ENCODE data around the gene KRT79. TPM values are rescaled to one million over a fixed set of nuclear protein-coding genes. Genes with fewer than 3 reads are reported as not detected.
"Not testable (repeated sequence)": the region's sequence is repeated elsewhere in the genome, so short reads cannot be mapped to it uniquely, and the experiment has no call there.

KRT79 gene
- polyA plus RNA-seq (2012; ENCODE audit: low read depth, missing spikeins): not detected

GRCh38 chr12:52833922-52834726 lies at the start of gene KRT79:
TSS of gene KRT79 (minus strand) at chr12:52834311. CDS start at chr12:52834260, 51 bp downstream.
- TF ChIP-seq TAF1 (IDR thresholded peaks at IDR 0.05; ENCODE audit: low read depth, low read length) (no peak), POU2F2 (IDR thresholded peaks at IDR 0.05; ENCODE audit: low read depth, low read length) (no peak), POLR2A (IDR thresholded peaks at IDR 0.05; ENCODE audit: low read depth, low read length) (no peak), SPI1 (IDR thresholded peaks at IDR 0.05; ENCODE audit: low read depth, low read length) (no peak), POLR2AphosphoS5 (IDR thresholded peaks at IDR 0.05; ENCODE audit: low read depth, low read length) (no peak), PAX5 (IDR thresholded peaks at IDR 0.05; ENCODE audit: insufficient read depth, low read length, severe bottlenecking) (no peak)
- DNase-seq (ENCODE audit: insufficient read length, low spot score): no peak
- no peak for FAIRE-seq

DNA sequence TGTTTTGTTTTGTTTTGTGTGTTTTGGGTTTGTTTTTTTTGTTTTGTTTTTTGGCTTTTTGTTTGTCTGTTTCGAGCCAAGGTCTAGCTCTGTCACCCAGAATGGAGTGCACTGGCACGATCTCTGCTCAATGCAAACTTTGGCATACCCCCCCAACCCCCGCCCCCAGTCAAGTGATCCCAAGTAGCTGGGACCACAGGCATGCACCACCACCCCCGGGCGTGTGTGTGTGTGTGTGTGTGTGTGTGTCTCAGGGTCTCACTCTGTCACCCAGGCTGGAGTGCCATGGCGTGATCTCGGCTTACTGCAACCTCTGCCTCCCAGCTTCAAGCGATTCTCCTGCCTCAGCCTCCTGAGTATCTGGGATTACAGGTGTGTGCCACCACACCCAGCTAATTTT lies 46.4 kb upstream of the KRT79 start:
- not testable (repeated sequence) for DNase-seq (ENCODE audit: insufficient read length, low spot score); FAIRE-seq

DNA sequence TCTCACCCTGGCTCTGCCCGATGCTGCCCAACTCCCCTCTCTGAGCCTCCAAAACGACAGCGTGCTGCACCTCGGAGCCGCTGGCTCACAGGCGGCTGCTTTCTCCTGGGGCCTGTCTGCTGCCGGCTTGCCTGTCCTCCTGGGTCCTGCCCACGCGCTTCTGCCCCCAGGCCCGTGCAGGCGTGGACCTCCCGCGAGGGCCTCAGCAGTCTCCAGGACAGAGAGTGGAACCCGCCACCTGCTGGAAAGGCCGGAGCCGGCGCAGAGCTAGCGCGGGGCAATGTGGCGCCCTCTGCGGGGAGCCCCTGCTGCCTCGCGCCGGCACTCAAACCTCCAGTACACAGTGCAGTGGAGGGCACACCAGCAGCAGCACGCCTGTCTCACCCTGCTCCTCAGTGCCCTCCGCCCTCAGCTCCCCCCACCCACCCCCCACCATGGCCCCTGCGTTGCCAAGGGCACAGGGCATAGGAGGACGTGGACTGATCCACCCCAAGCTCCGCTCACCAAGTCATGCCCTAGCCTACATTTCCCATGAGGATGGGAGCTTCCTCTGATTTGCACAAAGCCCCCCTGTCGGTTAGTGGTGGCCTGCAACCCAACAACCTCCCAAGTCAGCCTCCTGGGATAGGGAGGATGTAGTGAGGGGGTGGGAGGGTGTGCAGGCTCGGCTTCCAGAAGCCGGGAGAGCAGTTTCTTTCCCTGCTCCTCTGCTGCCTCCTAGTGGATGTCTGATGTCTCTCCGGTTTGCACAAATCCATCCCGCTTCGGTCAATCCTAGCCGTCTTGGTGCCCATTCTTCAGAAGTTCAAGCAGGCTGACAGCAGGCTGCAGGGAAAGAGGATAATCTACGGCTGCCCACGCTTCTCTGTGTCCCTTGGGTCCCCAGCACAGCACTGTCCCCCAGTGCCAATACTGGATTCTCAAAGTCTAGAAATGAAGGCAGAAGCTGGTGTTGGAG lies 45.6 kb upstream of the KRT79 start:
- TF ChIP-seq POLR2A (IDR thresholded peaks at IDR 0.05; ENCODE audit: low read depth, low read length) (no peak), TAF1 (IDR thresholded peaks at IDR 0.05; ENCODE audit: low read depth, low read length) (no peak), POLR2AphosphoS5 (IDR thresholded peaks at IDR 0.05; ENCODE audit: low read depth, low read length) (no peak), PAX5 (IDR thresholded peaks at IDR 0.05; ENCODE audit: insufficient read depth, low read length, severe bottlenecking) (no peak), POU2F2 (IDR thresholded peaks at IDR 0.05; ENCODE audit: low read depth, low read length) (no peak), SPI1 (IDR thresholded peaks at IDR 0.05; ENCODE audit: low read depth, low read length) (no peak)
- DNase-seq (ENCODE audit: insufficient read length, low spot score): peak; percentile 73
- peak; percentile 62 for FAIRE-seq

- no peak for DNase-seq (ENCODE audit: insufficient read length, low spot score)
- TF ChIP-seq PAX5 (IDR thresholded peaks at IDR 0.05; ENCODE audit: insufficient read depth, low read length, severe bottlenecking): no peak
- TF ChIP-seq POU2F2 (IDR thresholded peaks at IDR 0.05; ENCODE audit: low read depth, low read length): no peak
- no peak for TF ChIP-seq POLR2AphosphoS5 (IDR thresholded peaks at IDR 0.05; ENCODE audit: low read depth, low read length)
- no peak for TF ChIP-seq TAF1 (IDR thresholded peaks at IDR 0.05; ENCODE audit: low read depth, low read length)
- no peak for TF ChIP-seq POLR2A (IDR thresholded peaks at IDR 0.05; ENCODE audit: low read depth, low read length)
- TF ChIP-seq SPI1 (IDR thresholded peaks at IDR 0.05; ENCODE audit: low read depth, low read length): no peak
- FAIRE-seq: no peak
Measured at GRCh38 chr12:52878507-52879393, 44.6 kb upstream of the KRT79 start.

DNA sequence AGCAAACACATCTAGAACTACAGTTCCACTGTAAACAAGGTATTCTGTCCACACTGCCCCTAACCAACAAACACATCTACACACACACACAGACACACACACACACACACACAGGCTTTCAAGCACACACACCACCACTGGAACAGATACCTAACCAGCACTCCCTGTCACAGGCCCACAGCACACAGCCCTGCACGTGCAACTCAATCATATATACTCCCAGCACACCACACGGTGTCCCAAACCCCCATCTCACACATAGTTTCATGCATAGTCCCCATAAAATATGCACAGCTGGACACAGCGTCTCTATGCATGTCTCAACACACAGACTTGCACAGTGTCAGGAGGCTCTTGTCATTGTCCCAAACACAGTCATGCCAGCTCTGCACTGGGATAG lies 43.1 kb upstream of the KRT79 start:
- FAIRE-seq (no peak), DNase-seq (ENCODE audit: insufficient read length, low spot score) (no peak)
- TF ChIP-seq PAX5 (IDR thresholded peaks at IDR 0.05; ENCODE audit: insufficient read depth, low read length, severe bottlenecking): no peak
- no peak for TF ChIP-seq SPI1 (IDR thresholded peaks at IDR 0.05; ENCODE audit: low read depth, low read length)
- TF ChIP-seq POU2F2 (IDR thresholded peaks at IDR 0.05; ENCODE audit: low read depth, low read length): no peak
- TF ChIP-seq POLR2A (IDR thresholded peaks at IDR 0.05; ENCODE audit: low read depth, low read length): no peak
- no peak for TF ChIP-seq TAF1 (IDR thresholded peaks at IDR 0.05; ENCODE audit: low read depth, low read length)
- no peak for TF ChIP-seq POLR2AphosphoS5 (IDR thresholded peaks at IDR 0.05; ENCODE audit: low read depth, low read length)

DNA sequence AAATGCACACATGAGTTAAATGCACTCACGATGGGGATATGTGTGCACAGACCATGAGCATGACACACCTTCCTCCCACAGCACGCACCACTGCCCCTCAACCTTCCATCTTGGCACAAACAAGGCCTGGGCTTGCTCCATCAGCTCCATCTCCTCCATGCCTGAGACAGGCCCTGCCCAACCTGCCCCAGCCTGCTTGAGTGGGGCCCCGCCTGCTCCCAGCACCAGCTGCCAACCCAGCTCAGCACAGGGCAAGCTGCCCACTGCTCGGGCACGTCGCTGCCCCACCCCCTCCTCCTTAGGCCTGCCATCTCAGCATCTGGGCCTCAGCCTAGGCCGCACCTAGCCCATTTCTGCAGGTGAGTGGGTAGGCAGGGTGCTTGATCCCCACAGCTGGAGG lies 42.3 kb upstream of the KRT79 start:
- TF ChIP-seq POLR2A (IDR thresholded peaks at IDR 0.05; ENCODE audit: low read depth, low read length) (no peak), PAX5 (IDR thresholded peaks at IDR 0.05; ENCODE audit: insufficient read depth, low read length, severe bottlenecking) (no peak), SPI1 (IDR thresholded peaks at IDR 0.05; ENCODE audit: low read depth, low read length) (no peak), TAF1 (IDR thresholded peaks at IDR 0.05; ENCODE audit: low read depth, low read length) (no peak), POU2F2 (IDR thresholded peaks at IDR 0.05; ENCODE audit: low read depth, low read length) (no peak), POLR2AphosphoS5 (IDR thresholded peaks at IDR 0.05; ENCODE audit: low read depth, low read length) (no peak)
- DNase-seq (ENCODE audit: insufficient read length, low spot score) (no peak), FAIRE-seq (no peak)

GRCh38 chr12:52874573-52875435 lies 40.7 kb upstream of the KRT79 start:
- no peak for TF ChIP-seq POU2F2 (IDR thresholded peaks at IDR 0.05; ENCODE audit: low read depth, low read length)
- TF ChIP-seq PAX5 (IDR thresholded peaks at IDR 0.05; ENCODE audit: insufficient read depth, low read length, severe bottlenecking): no peak
- TF ChIP-seq SPI1 (IDR thresholded peaks at IDR 0.05; ENCODE audit: low read depth, low read length): no peak
- TF ChIP-seq POLR2A (IDR thresholded peaks at IDR 0.05; ENCODE audit: low read depth, low read length): no peak
- no peak for TF ChIP-seq TAF1 (IDR thresholded peaks at IDR 0.05; ENCODE audit: low read depth, low read length)
- TF ChIP-seq POLR2AphosphoS5 (IDR thresholded peaks at IDR 0.05; ENCODE audit: low read depth, low read length): no peak
- FAIRE-seq: no peak
- DNase-seq (ENCODE audit: insufficient read length, low spot score): no peak

All from GM12891 (cell line).